Measurements from ENCODE around the gene FAM149B1. TPM values are rescaled to one million over a fixed set of nuclear protein-coding genes. Genes with fewer than 3 reads are reported as not detected.

The FAM149B1 gene
- total RNA-seq, result 19.4 TPM

- peaks cover 0 to 19% of the 10 kb centered on the region in 2 donors for H3K4me1 ChIP-seq
- intact Hi-C loops (cut with DNase I), result loop anchor here (1.0 to 10.0 kb wide), 4 partner anchors 56 to 813 kb away; partner anchors contain the start of genes DNAJB12, DNAJC9, NUDT13 and P4HA1
- no peaks in the 10 kb centered on the region for H3K27me3 ChIP-seq
Observed at GRCh38 chr10:73167783-73168464, at the start of gene FAM149B1, which contains the start of gene ECD. TSS of gene FAM149B1 (plus strand) at chr10:73168119. CDS start at chr10:73168340, 221 bp downstream. TSS of gene ECD (minus strand) at chr10:73168008. CDS start at chr10:73163937, 4,071 bp downstream.

GRCh38 chr10:73119457-73119856 is 48.5 kb upstream of the FAM149B1 start:
- Histone ChIP-seq H3K9me3 (no peaks in the 10 kb centered on the region), H3K27me3 (no peaks in the 10 kb centered on the region), H3K36me3 (peaks cover 0 to 6% of the 10 kb centered on the region in 2 donors), H3K4me1 (peaks cover 0 to 4% of the 10 kb centered on the region in 2 donors), H3K4me3 (no peak overlapping the region), H3K27ac (no peak overlapping the region)
- DNase-seq (ENCODE audit: low spot score in 2 of 2), result no peak
- TF ChIP-seq CTCF (IDR thresholded peaks at IDR 0.05), result no peak
- intact Hi-C loops (cut with DNase I), result no loop called here

More at GRCh38 chr10:73167783-73168464, at the start of gene FAM149B1, which contains the start of gene ECD:
- Histone ChIP-seq H3K4me3 (peak within 1 kb of the TSS; percentile 82 to 88), H3K27ac (peak within 1 kb of the TSS; percentile 96 to 97), H3K36me3 (peaks cover 0 to under 1% of the 10 kb centered on the region in 2 donors), H3K9me3 (no peaks in the 10 kb centered on the region)
- TF ChIP-seq CTCF (IDR thresholded peaks at IDR 0.05), result peak in 2 of 3 experiments; percentile 30 to 49
- peak; percentile 84 to 97 for DNase-seq (ENCODE audit: low spot score in 2 of 2)

GRCh38 chr10:73119952-73120351 is 48.0 kb upstream of the FAM149B1 start:
- Histone ChIP-seq H3K9me3 (no peaks in the 10 kb centered on the region), H3K27ac (no peak overlapping the region), H3K36me3 (peaks cover under 1 to 11% of the 10 kb centered on the region in 2 donors), H3K27me3 (no peaks in the 10 kb centered on the region), H3K4me3 (no peak overlapping the region), H3K4me1 (peaks cover 0 to 4% of the 10 kb centered on the region in 2 donors)
- intact Hi-C loops (cut with DNase I), result no loop called here
- no peak for DNase-seq (ENCODE audit: low spot score in 2 of 2)
- TF ChIP-seq CTCF (IDR thresholded peaks at IDR 0.05), result no peak

GRCh38 chr10:73126343-73126742 is 41.6 kb upstream of the FAM149B1 start:
- peaks cover 30 to 51% of the 10 kb centered on the region in 2 donors for H3K36me3 ChIP-seq
- TF ChIP-seq CTCF (IDR thresholded peaks at IDR 0.05), result no peak
- intact Hi-C loops (cut with DNase I), result no loop called here

GRCh38 chr10:73131301-73131700 is 36.6 kb upstream of the FAM149B1 start:
- H3K36me3 ChIP-seq, result peaks cover 54 to 85% of the 10 kb centered on the region in 2 donors
- no peaks in the 10 kb centered on the region for H3K4me1 ChIP-seq
- H3K27ac ChIP-seq, result no peak overlapping the region
- no peak for DNase-seq (ENCODE audit: low spot score in 2 of 2)
- H3K27me3 ChIP-seq, result no peaks in the 10 kb centered on the region
- no peaks in the 10 kb centered on the region for H3K9me3 ChIP-seq
- intact Hi-C loops (cut with DNase I), result no loop called here
- TF ChIP-seq CTCF (IDR thresholded peaks at IDR 0.05), result no peak
- H3K4me3 ChIP-seq, result no peak overlapping the region

More at GRCh38 chr10:73126343-73126742, 41.6 kb upstream of the FAM149B1 start:
- Histone ChIP-seq H3K4me3 (no peak overlapping the region), H3K9me3 (no peaks in the 10 kb centered on the region), H3K27ac (no peak overlapping the region), H3K4me1 (no peaks in the 10 kb centered on the region), H3K27me3 (no peaks in the 10 kb centered on the region)
- DNase-seq (ENCODE audit: low spot score in 2 of 2), result no peak

Measured in ascending aorta (tissue), 2 donors.